ENCODE data around the gene PERM1. TPM values are rescaled to one million over a fixed set of nuclear protein-coding genes. Genes with fewer than 3 reads are reported as not detected.
"Not testable (repeated sequence)": the region's sequence is repeated elsewhere in the genome, so short reads cannot be mapped to it uniquely, and the experiment has no call there.

Gene PERM1
- polyA plus RNA-seq, 1 donor (not counting 4 experiments of a cell fraction or from before 2014, with no cell fraction given) = not detected

DNA sequence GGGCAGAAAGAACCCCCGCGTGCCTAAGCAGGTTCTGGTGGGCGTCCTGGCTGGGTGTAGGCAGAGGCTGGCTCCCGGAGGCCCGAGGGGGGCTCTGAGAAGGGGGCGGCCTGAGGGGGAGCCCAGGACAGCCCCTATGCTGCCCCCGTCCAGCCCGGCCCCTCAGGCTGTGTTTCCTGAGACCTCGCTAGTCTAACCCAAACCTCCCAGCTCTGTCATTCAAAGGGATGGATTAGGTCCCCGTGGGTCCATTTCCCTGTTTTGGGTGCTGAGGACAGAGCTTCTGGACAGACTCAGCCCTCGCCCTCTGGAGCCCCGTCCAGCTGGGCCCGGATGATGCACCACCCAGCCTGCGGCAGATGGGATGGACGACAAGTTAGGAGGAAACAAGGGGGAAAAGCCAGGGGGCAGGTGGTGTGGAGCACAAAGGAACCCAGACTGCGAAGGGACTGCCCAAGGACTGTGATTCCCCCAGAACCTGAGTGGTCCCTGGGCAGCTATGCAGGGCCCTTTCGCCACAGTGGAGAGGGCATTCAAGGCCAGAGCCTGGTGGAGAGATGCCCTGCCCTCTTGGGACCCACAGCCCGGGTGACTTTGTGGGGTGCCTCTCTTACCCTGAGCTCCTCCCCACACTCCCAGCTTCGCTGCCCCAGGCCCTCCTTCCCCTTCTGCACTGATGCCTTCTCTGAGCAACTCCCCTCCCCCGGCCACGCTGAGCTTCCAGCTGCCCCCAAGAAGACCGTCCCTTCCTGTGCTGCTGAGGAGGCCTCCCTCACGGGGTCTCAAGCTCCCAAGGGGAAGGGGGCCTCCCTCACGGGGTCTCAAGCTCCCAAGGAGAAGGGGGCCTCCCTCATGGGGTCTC, 15.2 kb upstream of the PERM1 start:
- no peak overlapping the region for H3K9ac ChIP-seq (ENCODE audit: control insufficient read depth, extremely low read depth, insufficient read depth, low read length)
- TF ChIP-seq, protein P1, sequence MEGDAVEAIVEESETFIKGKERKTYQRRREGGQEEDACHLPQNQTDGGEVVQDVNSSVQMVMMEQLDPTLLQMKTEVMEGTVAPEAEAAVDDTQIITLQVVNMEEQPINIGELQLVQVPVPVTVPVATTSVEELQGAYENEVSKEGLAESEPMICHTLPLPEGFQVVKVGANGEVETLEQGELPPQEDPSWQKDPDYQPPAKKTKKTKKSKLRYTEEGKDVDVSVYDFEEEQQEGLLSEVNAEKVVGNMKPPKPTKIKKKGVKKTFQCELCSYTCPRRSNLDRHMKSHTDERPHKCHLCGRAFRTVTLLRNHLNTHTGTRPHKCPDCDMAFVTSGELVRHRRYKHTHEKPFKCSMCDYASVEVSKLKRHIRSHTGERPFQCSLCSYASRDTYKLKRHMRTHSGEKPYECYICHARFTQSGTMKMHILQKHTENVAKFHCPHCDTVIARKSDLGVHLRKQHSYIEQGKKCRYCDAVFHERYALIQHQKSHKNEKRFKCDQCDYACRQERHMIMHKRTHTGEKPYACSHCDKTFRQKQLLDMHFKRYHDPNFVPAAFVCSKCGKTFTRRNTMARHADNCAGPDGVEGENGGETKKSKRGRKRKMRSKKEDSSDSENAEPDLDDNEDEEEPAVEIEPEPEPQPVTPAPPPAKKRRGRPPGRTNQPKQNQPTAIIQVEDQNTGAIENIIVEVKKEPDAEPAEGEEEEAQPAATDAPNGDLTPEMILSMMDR (optimal IDR thresholded peaks at IDR 0.05 in 1 of 3, IDR thresholded peaks at IDR 0.05 in 1 of 3, conservative IDR thresholded peaks at IDR 0.05 in 1 of 3; ENCODE audit: extremely low read depth in 1 of 3, insufficient read depth in 2 of 3, low read length in 3 of 3) = no peak
- TF ChIP-seq EZH2 (IDR thresholded peaks at IDR 0.05; ENCODE audit: low read length) = no peak
- H3K79me2 ChIP-seq (ENCODE audit: control insufficient read depth, insufficient read depth, low read length) = no peaks in the 10 kb centered on the region
- FAIRE-seq (no peak), DNase-seq (ENCODE audit: low read depth, low spot score) (no peak)
- H3K27ac ChIP-seq (ENCODE audit: control insufficient read depth, insufficient read depth, low read length) = no peak overlapping the region
- no peaks in the 10 kb centered on the region for H3K9me3 ChIP-seq (ENCODE audit: control insufficient read depth, low read depth, low read length)
- H3K4me2 ChIP-seq (ENCODE audit: control insufficient read depth, extremely low read depth, insufficient read depth, low read depth, low read length) = no peak overlapping the region
- H3K4me1 ChIP-seq (ENCODE audit: control insufficient read depth, extremely low read depth, insufficient read depth, low read length) = peaks cover 8% of the 10 kb centered on the region
- no peaks in the 10 kb centered on the region for H3K36me3 ChIP-seq (ENCODE audit: control insufficient read depth in 2 of 2, extremely low read depth in 1 of 2, insufficient read depth in 2 of 2, low read length in 2 of 2)
- H3K9me1 ChIP-seq (ENCODE audit: control insufficient read depth, extremely low read depth, insufficient read depth, low read length) = no peaks in the 10 kb centered on the region
- peaks cover 5% of the 10 kb centered on the region for H4K20me1 ChIP-seq (ENCODE audit: control insufficient read depth, extremely low read depth, insufficient read depth, low read length)
- H3K4me3 ChIP-seq (ENCODE audit: control insufficient read depth in 2 of 3, extremely low read depth in 1 of 3, insufficient read depth in 2 of 3, low read depth in 1 of 3, low read length in 3 of 3) = no peak overlapping the region
- dilution Hi-C loops (cut with MboI; ENCODE audit: extremely low pct_ligation_motif_present, low sequenced_read_pairs) = no loop called here
- no peak overlapping the region for H2AFZ ChIP-seq (ENCODE audit: control insufficient read depth, low read length)
- peaks cover 28% of the 10 kb centered on the region for H3K27me3 ChIP-seq (ENCODE audit: control insufficient read depth, extremely low read depth, insufficient read depth, low read length)

DNA sequence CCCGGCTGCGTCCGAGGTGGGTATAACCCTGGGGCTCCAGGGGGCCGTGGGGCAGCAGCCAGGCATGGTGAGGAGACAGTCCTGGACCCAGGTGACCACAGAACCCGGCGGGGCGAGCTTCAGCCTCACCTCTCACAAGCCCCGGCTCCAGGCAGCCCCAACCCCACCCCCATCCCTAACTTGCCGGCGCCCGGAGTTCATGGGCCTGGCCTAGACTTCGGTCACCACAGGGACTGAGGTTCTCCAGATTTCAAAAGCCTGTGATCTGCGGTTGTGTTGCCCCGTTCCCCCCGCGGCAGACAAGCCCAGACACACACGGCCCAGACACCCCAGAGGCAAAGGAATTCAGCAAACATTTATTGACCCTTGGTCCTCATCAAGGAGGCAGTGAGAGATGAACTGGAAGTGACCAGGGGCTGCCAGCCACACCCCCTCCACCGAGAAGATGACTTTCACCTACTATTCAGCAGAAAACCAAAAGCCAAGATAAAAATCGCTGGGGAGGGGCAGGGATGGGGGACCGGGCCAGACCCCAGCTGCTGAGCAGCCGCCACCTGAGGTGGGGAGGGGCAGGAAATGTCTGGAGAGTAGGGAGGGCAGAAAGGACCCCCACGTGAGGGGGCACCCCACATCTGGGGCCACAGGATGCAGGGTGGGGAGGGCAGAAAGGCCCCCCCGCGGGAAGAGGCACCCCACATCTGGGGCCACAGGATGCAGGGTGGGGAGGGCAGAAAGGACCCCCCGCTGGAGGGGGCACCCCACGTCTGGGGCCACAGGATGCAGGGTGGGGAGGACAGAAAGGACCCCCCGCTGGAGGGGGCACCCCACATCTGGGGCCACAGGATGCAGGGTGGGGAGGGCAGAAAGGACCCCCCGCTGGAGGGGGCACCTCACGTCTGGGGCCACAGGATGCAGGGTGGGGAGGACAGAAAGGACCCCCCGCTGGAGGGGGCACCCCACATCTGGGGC, 14.1 kb upstream of the PERM1 start:
- no peak for DNase-seq (ENCODE audit: low read depth, low spot score)
- no peak overlapping the region for H3K4me2 ChIP-seq (ENCODE audit: control insufficient read depth, extremely low read depth, insufficient read depth, low read depth, low read length)
- dilution Hi-C loops (cut with MboI; ENCODE audit: extremely low pct_ligation_motif_present, low sequenced_read_pairs) = no loop called here

DNA sequence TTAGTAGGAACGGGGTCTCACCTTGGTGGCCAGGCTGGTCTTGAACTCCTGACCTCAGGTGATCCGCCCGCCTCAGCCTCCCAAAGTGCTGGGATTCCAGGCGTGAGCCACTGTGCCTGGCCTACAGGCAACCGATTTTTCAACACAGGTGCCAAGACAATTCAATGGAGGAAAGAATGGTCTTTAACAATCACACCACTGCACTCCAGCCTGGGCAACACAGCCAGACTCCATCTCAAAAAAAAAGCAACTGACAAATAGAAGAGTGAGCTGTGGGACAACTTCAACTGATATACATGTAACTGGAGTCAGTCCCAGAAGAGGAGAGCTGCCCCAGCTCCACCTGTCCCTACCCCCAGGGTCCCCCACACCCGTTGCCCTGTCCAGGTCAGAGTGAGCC, 12.7 kb upstream of the PERM1 start:
- H3K27me3 ChIP-seq (ENCODE audit: control insufficient read depth, extremely low read depth, insufficient read depth, low read length) = peaks cover 29% of the 10 kb centered on the region

More for the DNA sequence above, 14.1 kb upstream of the PERM1 start:
- Histone ChIP-seq H3K4me1 (ENCODE audit: control insufficient read depth, extremely low read depth, insufficient read depth, low read length) (peaks cover 4% of the 10 kb centered on the region), H3K9me3 (ENCODE audit: control insufficient read depth, low read depth, low read length) (no peaks in the 10 kb centered on the region), H3K27ac (ENCODE audit: control insufficient read depth, insufficient read depth, low read length) (no peak overlapping the region), H2AFZ (ENCODE audit: control insufficient read depth, low read length) (no peak overlapping the region), H3K9ac (ENCODE audit: control insufficient read depth, extremely low read depth, insufficient read depth, low read length) (no peak overlapping the region), H3K4me3 (ENCODE audit: control insufficient read depth in 2 of 3, extremely low read depth in 1 of 3, insufficient read depth in 2 of 3, low read depth in 1 of 3, low read length in 3 of 3) (no peak overlapping the region), H3K36me3 (ENCODE audit: control insufficient read depth in 2 of 2, extremely low read depth in 1 of 2, insufficient read depth in 2 of 2, low read length in 2 of 2) (no peaks in the 10 kb centered on the region), H4K20me1 (ENCODE audit: control insufficient read depth, extremely low read depth, insufficient read depth, low read length) (peaks cover 5% of the 10 kb centered on the region), H3K9me1 (ENCODE audit: control insufficient read depth, extremely low read depth, insufficient read depth, low read length) (no peaks in the 10 kb centered on the region), H3K79me2 (ENCODE audit: control insufficient read depth, insufficient read depth, low read length) (no peaks in the 10 kb centered on the region), H3K27me3 (ENCODE audit: control insufficient read depth, extremely low read depth, insufficient read depth, low read length) (peaks cover 28% of the 10 kb centered on the region)
- no peak for FAIRE-seq
- TF ChIP-seq EZH2 (IDR thresholded peaks at IDR 0.05; ENCODE audit: low read length) = no peak
- TF ChIP-seq, protein P1 (optimal IDR thresholded peaks at IDR 0.05 in 1 of 3, IDR thresholded peaks at IDR 0.05 in 1 of 3, conservative IDR thresholded peaks at IDR 0.05 in 1 of 3; ENCODE audit: extremely low read depth in 1 of 3, insufficient read depth in 2 of 3, low read length in 3 of 3) = no peak

More for the DNA sequence above, 12.7 kb upstream of the PERM1 start:
- H4K20me1 ChIP-seq (ENCODE audit: control insufficient read depth, extremely low read depth, insufficient read depth, low read length); H3K9me1 ChIP-seq (ENCODE audit: control insufficient read depth, extremely low read depth, insufficient read depth, low read length); H2AFZ ChIP-seq (ENCODE audit: control insufficient read depth, low read length); H3K4me2 ChIP-seq (ENCODE audit: control insufficient read depth, extremely low read depth, insufficient read depth, low read depth, low read length); DNase-seq (ENCODE audit: low read depth, low spot score); H3K9me3 ChIP-seq (ENCODE audit: control insufficient read depth, low read depth, low read length); H3K36me3 ChIP-seq (ENCODE audit: control insufficient read depth in 2 of 2, extremely low read depth in 1 of 2, insufficient read depth in 2 of 2, low read length in 2 of 2); dilution Hi-C loops (cut with MboI; ENCODE audit: extremely low pct_ligation_motif_present, low sequenced_read_pairs); H3K9ac ChIP-seq (ENCODE audit: control insufficient read depth, extremely low read depth, insufficient read depth, low read length); FAIRE-seq; H3K4me1 ChIP-seq (ENCODE audit: control insufficient read depth, extremely low read depth, insufficient read depth, low read length); H3K79me2 ChIP-seq (ENCODE audit: control insufficient read depth, insufficient read depth, low read length); H3K27ac ChIP-seq (ENCODE audit: control insufficient read depth, insufficient read depth, low read length); H3K4me3 ChIP-seq (ENCODE audit: control insufficient read depth in 2 of 3, extremely low read depth in 1 of 3, insufficient read depth in 2 of 3, low read depth in 1 of 3, low read length in 3 of 3): not testable (repeated sequence)

Measured in keratinocyte (primary cell).